Osteocyte (in vitro differentiated cells): ENCODE data around the gene MRPS14. TPM values are rescaled to one million over a fixed set of nuclear protein-coding genes. Genes with fewer than 3 reads are reported as not detected.
"Not testable (repeated sequence)": the region's sequence is repeated elsewhere in the genome, so short reads cannot be mapped to it uniquely, and the experiment has no call there.

Experiments
- DNase-seq: peaks from one replicate; pipeline ENCODE4 v3.0.0; 2021; ENCODE audit warnings: mixed read lengths; ENCODE audit not compliant: unreplicated experiment; ENCODE audit errors: extremely low spot score
- H3K27ac Mint-ChIP-seq: one replicate; pipeline ENCODE4 v1.8.0; 2021; ENCODE audit warnings: mild to moderate bottlenecking, mixed read lengths; ENCODE audit not compliant: unreplicated experiment
- H3K27me3 Mint-ChIP-seq: one replicate; pipeline ENCODE4 v1.8.0; 2021; ENCODE audit warnings: mixed read lengths; ENCODE audit not compliant: unreplicated experiment
- H3K36me3 Mint-ChIP-seq: one replicate; pipeline ENCODE4 v1.8.0; 2021; ENCODE audit warnings: mixed read lengths; ENCODE audit not compliant: unreplicated experiment
- H3K4me1 Mint-ChIP-seq: one replicate; pipeline ENCODE4 v1.8.0; 2021; ENCODE audit warnings: mixed read lengths; ENCODE audit not compliant: unreplicated experiment
- H3K4me3 Mint-ChIP-seq: one replicate; pipeline ENCODE4 v1.8.0; 2021; ENCODE audit warnings: mild to moderate bottlenecking, moderate library complexity, mixed read lengths; ENCODE audit not compliant: unreplicated experiment
- H3K9me3 Mint-ChIP-seq: one replicate; pipeline ENCODE4 v1.8.0; 2021; ENCODE audit warnings: mixed read lengths; ENCODE audit not compliant: unreplicated experiment
- CTCF ChIP-seq: fragments of 200-600 bp; sonication (generic); IDR thresholded peaks from 2 replicates; pipeline ENCODE4 v1.5.0; 2021; ENCODE audit warnings: antibody characterized with exemption, mild to moderate bottlenecking, moderate library complexity
- total RNA-seq: library from RNA; stranded (reverse); gene quantifications from 2 replicates; pipeline ENCODE4 v1.2.1, GENCODE V29; 2021

Gene MRPS14
- total RNA-seq, 1 donor from 2014 or later, result 29.8 TPM

- DNase-seq, result no peak
- Mint-ChIP-seq H3K4me1 (peaks cover 18% of the 10 kb centered on the region), H3K27ac (no peak overlapping the region), H3K27me3 (peaks cover 4% of the 10 kb centered on the region), H3K36me3 (no peaks in the 10 kb centered on the region), H3K9me3 (peaks cover 7% of the 10 kb centered on the region), H3K4me3 (no peak overlapping the region)
- TF ChIP-seq CTCF, result no peak
These were observed 22.3 kb upstream of the MRPS14 start for GRCh38 chr1:175045519-175045918.

GRCh38 chr1:175045097-175045496 lies 21.9 kb upstream of the MRPS14 start:
- peaks cover 4% of the 10 kb centered on the region for H3K27me3 Mint-ChIP-seq
- DNase-seq, result no peak
- no peak for TF ChIP-seq CTCF
- H3K4me1 Mint-ChIP-seq, result peaks cover 18% of the 10 kb centered on the region
- H3K9me3 Mint-ChIP-seq, result peaks cover 7% of the 10 kb centered on the region
- no peak overlapping the region for H3K4me3 Mint-ChIP-seq
- H3K27ac Mint-ChIP-seq, result no peak overlapping the region
- no peaks in the 10 kb centered on the region for H3K36me3 Mint-ChIP-seq

GRCh38 chr1:175044591-175044990 lies 21.4 kb upstream of the MRPS14 start:
- H3K4me3 Mint-ChIP-seq, H3K27ac Mint-ChIP-seq, DNase-seq, H3K36me3 Mint-ChIP-seq, H3K9me3 Mint-ChIP-seq, H3K27me3 Mint-ChIP-seq: not testable (repeated sequence)
- H3K4me1 Mint-ChIP-seq, result peaks cover 18% of the 10 kb centered on the region

GRCh38 chr1:175043824-175044223 lies 20.6 kb upstream of the MRPS14 start:
- peaks cover 7% of the 10 kb centered on the region for H3K9me3 Mint-ChIP-seq
- H3K4me3 Mint-ChIP-seq, result no peak overlapping the region
- H3K27me3 Mint-ChIP-seq, result no peaks in the 10 kb centered on the region
- TF ChIP-seq CTCF, result no peak
- no peak for DNase-seq
- H3K36me3 Mint-ChIP-seq, result no peaks in the 10 kb centered on the region
- no peak overlapping the region for H3K27ac Mint-ChIP-seq
- H3K4me1 Mint-ChIP-seq, result peaks cover 18% of the 10 kb centered on the region

- H3K27ac Mint-ChIP-seq, result no peak overlapping the region
These were observed 19.4 kb upstream of the MRPS14 start for GRCh38 chr1:175042650-175043049.

More at GRCh38 chr1:175042650-175043049, 19.4 kb upstream of the MRPS14 start:
- Mint-ChIP-seq H3K4me1 (peaks cover 18% of the 10 kb centered on the region), H3K36me3 (no peaks in the 10 kb centered on the region), H3K9me3 (peaks cover 7% of the 10 kb centered on the region), H3K4me3 (no peak overlapping the region), H3K27me3 (no peaks in the 10 kb centered on the region)
- no peak for DNase-seq
- TF ChIP-seq CTCF, result no peak
